ENCODE results near the gene GXYLT2.

The GXYLT2 gene

GRCh38 chr3:72977060-72977808, 89.4 kb downstream of the GXYLT2 start:
- no peak for TF ChIP-seq SPI1 (IDR thresholded peaks at IDR 0.05; ENCODE audit: low read depth, low read length)
- no peak for TF ChIP-seq PAX5 (IDR thresholded peaks at IDR 0.05; ENCODE audit: insufficient read depth, low read length, severe bottlenecking)
- no peak for TF ChIP-seq POU2F2 (IDR thresholded peaks at IDR 0.05; ENCODE audit: low read depth, low read length)
- TF ChIP-seq POLR2AphosphoS5 (IDR thresholded peaks at IDR 0.05; ENCODE audit: low read depth, low read length) = no peak
- TF ChIP-seq TAF1 (IDR thresholded peaks at IDR 0.05; ENCODE audit: low read depth, low read length) = no peak
- TF ChIP-seq POLR2A (IDR thresholded peaks at IDR 0.05; ENCODE audit: low read depth, low read length) = no peak
- DNase-seq (ENCODE audit: insufficient read length, low spot score) (no peak), FAIRE-seq (no peak)

- no peak for TF ChIP-seq PAX5 (IDR thresholded peaks at IDR 0.05; ENCODE audit: insufficient read depth, low read length, severe bottlenecking)
- no peak for TF ChIP-seq SPI1 (IDR thresholded peaks at IDR 0.05; ENCODE audit: low read depth, low read length)
- TF ChIP-seq TAF1 (IDR thresholded peaks at IDR 0.05; ENCODE audit: low read depth, low read length) = no peak
- TF ChIP-seq POU2F2 (IDR thresholded peaks at IDR 0.05; ENCODE audit: low read depth, low read length) = no peak
- no peak for TF ChIP-seq POLR2AphosphoS5 (IDR thresholded peaks at IDR 0.05; ENCODE audit: low read depth, low read length)
- TF ChIP-seq POLR2A (IDR thresholded peaks at IDR 0.05; ENCODE audit: low read depth, low read length) = no peak
- DNase-seq (ENCODE audit: insufficient read length, low spot score) = no peak
- no peak for FAIRE-seq
Observed at GRCh38 chr3:72982609-72983366, 94.9 kb downstream of the GXYLT2 start.

- TF ChIP-seq POLR2AphosphoS5 (IDR thresholded peaks at IDR 0.05; ENCODE audit: low read depth, low read length) = no peak
- no peak for TF ChIP-seq SPI1 (IDR thresholded peaks at IDR 0.05; ENCODE audit: low read depth, low read length)
- no peak for TF ChIP-seq POU2F2 (IDR thresholded peaks at IDR 0.05; ENCODE audit: low read depth, low read length)
- no peak for TF ChIP-seq PAX5 (IDR thresholded peaks at IDR 0.05; ENCODE audit: insufficient read depth, low read length, severe bottlenecking)
- no peak for TF ChIP-seq TAF1 (IDR thresholded peaks at IDR 0.05; ENCODE audit: low read depth, low read length)
- no peak for TF ChIP-seq POLR2A (IDR thresholded peaks at IDR 0.05; ENCODE audit: low read depth, low read length)
- FAIRE-seq = no peak
- DNase-seq (ENCODE audit: insufficient read length, low spot score) = no peak
Observed at GRCh38 chr3:72985576-72985975, 97.7 kb downstream of the GXYLT2 start.

DNA sequence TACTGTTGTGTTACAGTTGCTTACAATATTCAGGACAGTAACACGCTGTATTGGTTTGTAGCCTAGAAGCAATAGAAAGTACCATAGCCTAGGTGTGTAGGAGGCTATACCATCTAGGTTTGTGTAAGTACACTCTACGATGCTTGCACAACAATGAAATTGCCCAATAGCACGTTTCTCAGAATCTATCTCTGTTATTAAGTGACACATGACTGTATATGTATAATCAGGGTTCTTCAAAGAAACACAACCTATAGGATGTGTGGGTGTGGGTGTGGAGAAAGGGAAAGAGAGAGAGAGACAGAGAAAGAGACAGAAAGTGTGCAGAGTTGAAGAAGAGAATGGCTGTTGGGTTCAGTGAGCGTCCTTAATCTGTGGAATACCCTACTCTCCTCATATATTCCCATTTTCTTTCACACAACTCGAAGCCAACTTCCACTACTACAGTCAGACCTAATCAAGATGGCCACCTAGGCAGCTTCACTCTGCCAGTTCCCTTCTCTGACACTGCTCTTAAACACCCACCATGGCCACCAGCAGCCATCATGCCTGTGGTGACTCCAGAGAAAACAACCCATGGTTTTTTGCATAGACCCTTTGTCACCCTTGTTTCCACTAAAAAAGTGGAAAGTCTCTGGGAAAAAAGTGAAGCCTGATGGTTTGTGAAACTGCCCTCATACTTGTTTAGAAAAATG, 103.0 kb downstream of the GXYLT2 start:
- DNase-seq (ENCODE audit: insufficient read length, low spot score) = no peak
- no peak for FAIRE-seq
- TF ChIP-seq PAX5 (IDR thresholded peaks at IDR 0.05; ENCODE audit: insufficient read depth, low read length, severe bottlenecking) (no peak), POLR2A (IDR thresholded peaks at IDR 0.05; ENCODE audit: low read depth, low read length) (no peak), POLR2AphosphoS5 (IDR thresholded peaks at IDR 0.05; ENCODE audit: low read depth, low read length) (no peak)

GRCh38 chr3:72991522-72991921, 103.7 kb downstream of the GXYLT2 start:
- TF ChIP-seq POU2F2 (IDR thresholded peaks at IDR 0.05; ENCODE audit: low read depth, low read length) (no peak), POLR2A (IDR thresholded peaks at IDR 0.05; ENCODE audit: low read depth, low read length) (no peak), SPI1 (IDR thresholded peaks at IDR 0.05; ENCODE audit: low read depth, low read length) (no peak), PAX5 (IDR thresholded peaks at IDR 0.05; ENCODE audit: insufficient read depth, low read length, severe bottlenecking) (no peak), TAF1 (IDR thresholded peaks at IDR 0.05; ENCODE audit: low read depth, low read length) (no peak), POLR2AphosphoS5 (IDR thresholded peaks at IDR 0.05; ENCODE audit: low read depth, low read length) (no peak)
- DNase-seq (ENCODE audit: insufficient read length, low spot score) = no peak
- no peak for FAIRE-seq

DNA sequence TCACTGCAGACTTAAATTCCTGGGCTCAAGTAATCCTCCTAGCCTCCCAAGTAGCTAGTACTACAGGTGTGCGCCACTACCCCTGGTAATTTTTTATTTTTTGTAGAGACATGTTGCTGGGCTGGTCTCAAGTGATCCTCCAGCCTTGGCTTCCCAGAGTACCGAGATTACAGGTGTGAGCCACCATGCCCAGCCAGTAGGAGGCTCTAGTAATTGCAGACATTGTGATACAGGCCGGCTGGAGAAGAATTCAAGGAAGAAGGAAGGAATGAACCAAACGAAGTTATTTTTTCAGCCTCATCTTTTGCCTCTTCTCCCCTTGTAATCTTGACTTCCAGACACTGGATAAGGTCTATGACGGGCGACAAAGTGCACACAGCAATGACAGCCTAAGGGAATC, 105.5 kb downstream of the GXYLT2 start:
- TF ChIP-seq POLR2AphosphoS5 (IDR thresholded peaks at IDR 0.05; ENCODE audit: low read depth, low read length) = no peak
- TF ChIP-seq TAF1 (IDR thresholded peaks at IDR 0.05; ENCODE audit: low read depth, low read length) = no peak
- no peak for TF ChIP-seq SPI1 (IDR thresholded peaks at IDR 0.05; ENCODE audit: low read depth, low read length)
- no peak for TF ChIP-seq PAX5 (IDR thresholded peaks at IDR 0.05; ENCODE audit: insufficient read depth, low read length, severe bottlenecking)
- no peak for TF ChIP-seq POU2F2 (IDR thresholded peaks at IDR 0.05; ENCODE audit: low read depth, low read length)
- no peak for TF ChIP-seq POLR2A (IDR thresholded peaks at IDR 0.05; ENCODE audit: low read depth, low read length)
- FAIRE-seq (no peak), DNase-seq (ENCODE audit: insufficient read length, low spot score) (no peak)

DNA sequence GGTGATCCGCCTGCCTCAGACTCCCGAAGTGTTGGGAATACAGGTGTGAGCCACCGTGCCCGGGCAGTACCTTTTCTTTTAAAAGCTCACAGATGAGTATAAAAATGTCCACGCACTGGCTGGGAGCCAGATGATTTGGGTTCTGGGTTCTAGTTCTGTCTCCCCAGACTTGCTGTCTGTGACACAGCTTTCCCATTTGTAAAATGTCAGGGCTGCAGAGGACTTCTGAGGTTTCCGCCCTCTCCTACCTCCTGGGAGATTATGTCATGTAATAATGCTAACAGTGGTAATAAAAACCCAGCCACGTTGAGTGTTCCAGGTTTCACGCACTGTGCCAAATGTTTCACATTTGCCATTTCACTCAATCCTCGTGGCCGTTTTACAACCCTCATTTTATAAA, 107.5 kb downstream of the GXYLT2 start:
- DNase-seq (ENCODE audit: insufficient read length, low spot score) = no peak
- no peak for FAIRE-seq

DNA sequence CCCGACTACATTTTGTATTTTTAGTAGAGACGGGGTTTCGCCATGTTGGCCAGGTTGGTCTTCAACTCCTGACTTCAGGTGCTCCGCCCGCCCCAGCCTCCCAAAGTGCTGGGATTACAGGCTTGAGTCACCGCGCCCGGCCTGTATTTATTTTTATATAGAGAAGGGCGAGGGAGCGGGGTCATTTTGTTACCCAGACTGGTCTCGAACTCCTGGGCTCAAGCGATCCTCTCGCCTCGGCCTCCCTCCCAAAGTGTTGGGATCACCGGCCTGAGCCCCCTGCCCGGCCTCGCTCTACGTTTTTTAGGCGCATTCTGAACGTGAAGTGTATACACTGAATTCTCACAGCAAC, 108.3 kb downstream of the GXYLT2 start:
- no peak for TF ChIP-seq POLR2A (IDR thresholded peaks at IDR 0.05; ENCODE audit: low read depth, low read length)
- TF ChIP-seq TAF1 (IDR thresholded peaks at IDR 0.05; ENCODE audit: low read depth, low read length) = no peak
- no peak for TF ChIP-seq POU2F2 (IDR thresholded peaks at IDR 0.05; ENCODE audit: low read depth, low read length)
- no peak for TF ChIP-seq SPI1 (IDR thresholded peaks at IDR 0.05; ENCODE audit: low read depth, low read length)

More for the DNA sequence above, 107.5 kb downstream of the GXYLT2 start:
- TF ChIP-seq POLR2AphosphoS5 (IDR thresholded peaks at IDR 0.05; ENCODE audit: low read depth, low read length) (no peak), POU2F2 (IDR thresholded peaks at IDR 0.05; ENCODE audit: low read depth, low read length) (no peak), POLR2A (IDR thresholded peaks at IDR 0.05; ENCODE audit: low read depth, low read length) (no peak), PAX5 (IDR thresholded peaks at IDR 0.05; ENCODE audit: insufficient read depth, low read length, severe bottlenecking) (no peak), TAF1 (IDR thresholded peaks at IDR 0.05; ENCODE audit: low read depth, low read length) (no peak), SPI1 (IDR thresholded peaks at IDR 0.05; ENCODE audit: low read depth, low read length) (no peak)

More for the DNA sequence above, 108.3 kb downstream of the GXYLT2 start:
- DNase-seq (ENCODE audit: insufficient read length, low spot score) = no peak
- FAIRE-seq = no peak

Measured in GM12891 (cell line).